Activated CD4-positive, alpha-beta memory T cell treated with anti-CD3 and anti-CD28 coated beads for 36 hours (primary cell): ENCODE measurements around the gene CDCP1. TPM values are rescaled to one million over a fixed set of nuclear protein-coding genes. Genes with fewer than 3 reads are reported as not detected.

Experiments
- CTCF ChIA-PET: fragments of 350-600 bp; sonication (Branson Sonifier 250); formaldehyde crosslinking; loops from one replicate; lab custom pipeline; 2021; ENCODE audit warnings: antibody characterized with exemption, inconsistent platforms; lab: Charles Lee
- POLR2A ChIA-PET: fragments of 350-600 bp; sonication (Branson Sonifier 250); formaldehyde crosslinking; loops from one replicate; lab custom pipeline; 2021; ENCODE audit warnings: antibody characterized with exemption; lab: Charles Lee
- DNase-seq: peaks from one replicate; pipeline ENCODE4 v3.0.0-alpha.2; 2020
- H3K27ac Mint-ChIP-seq: one replicate; pipeline ENCODE4 v1.8.0; 2021; ENCODE audit warnings: mixed read lengths
- H3K27me3 Mint-ChIP-seq: one replicate; pipeline ENCODE4 v1.8.0; 2021; ENCODE audit warnings: mixed read lengths
- H3K36me3 Mint-ChIP-seq: one replicate; pipeline ENCODE4 v1.8.0; 2021; ENCODE audit warnings: mixed read lengths
- H3K4me1 Mint-ChIP-seq: one replicate; pipeline ENCODE4 v1.8.0; 2021; ENCODE audit warnings: low read depth, mixed read lengths
- H3K4me3 Mint-ChIP-seq: one replicate; pipeline ENCODE4 v1.8.0; 2021; ENCODE audit warnings: mild to moderate bottlenecking, mixed read lengths
- H3K9me3 Mint-ChIP-seq: one replicate; pipeline ENCODE4 v1.8.0; 2021; ENCODE audit warnings: mixed read lengths
- intact Hi-C: fragments of 100-400 bp; cut with micrococcal nuclease; formaldehyde crosslinking; loops from one replicate; pipeline ENCODE4 v1.15.1; 2023
- total RNA-seq, 2 experiments: library from RNA; stranded (reverse); gene quantifications; one replicate each; pipeline ENCODE4 v1.2.3, GENCODE V29; 2021

Gene CDCP1
- total RNA-seq, 2 experiments from 2014 or later = 0.48 to 0.53 TPM

- intact Hi-C loops = no loop called here
- no peaks in the 10 kb centered on the region for H3K4me1 Mint-ChIP-seq
- no peaks in the 10 kb centered on the region for H3K9me3 Mint-ChIP-seq
- no peak overlapping the region for H3K4me3 Mint-ChIP-seq
- DNase-seq = no peak
- peaks cover 2% of the 10 kb centered on the region for H3K27me3 Mint-ChIP-seq
- H3K27ac Mint-ChIP-seq = no peak overlapping the region
- ChIA-PET POLR2A (no interaction called here), CTCF (no interaction called here)
- no peaks in the 10 kb centered on the region for H3K36me3 Mint-ChIP-seq
Measured at GRCh38 chr3:45131201-45131600, 15.0 kb downstream of the CDCP1 start.

- no peak overlapping the region for H3K27ac Mint-ChIP-seq
- H3K4me3 Mint-ChIP-seq = no peak overlapping the region
- ChIA-PET CTCF (no interaction called here), POLR2A (no interaction called here)
- no peak for DNase-seq
- H3K36me3 Mint-ChIP-seq = no peaks in the 10 kb centered on the region
- intact Hi-C loops = no loop called here
- H3K4me1 Mint-ChIP-seq = no peaks in the 10 kb centered on the region
- H3K9me3 Mint-ChIP-seq = no peaks in the 10 kb centered on the region
- H3K27me3 Mint-ChIP-seq = peaks cover 2% of the 10 kb centered on the region
Measured at GRCh38 chr3:45130476-45130875, 15.7 kb downstream of the CDCP1 start.

GRCh38 chr3:45128950-45129349 lies 17.2 kb downstream of the CDCP1 start:
- no peaks in the 10 kb centered on the region for H3K4me1 Mint-ChIP-seq
- no peaks in the 10 kb centered on the region for H3K9me3 Mint-ChIP-seq
- peaks cover 8% of the 10 kb centered on the region for H3K27me3 Mint-ChIP-seq
- no peak for DNase-seq
- H3K4me3 Mint-ChIP-seq = no peak overlapping the region
- ChIA-PET POLR2A (no interaction called here), CTCF (no interaction called here)
- intact Hi-C loops = no loop called here
- no peaks in the 10 kb centered on the region for H3K36me3 Mint-ChIP-seq
- no peak overlapping the region for H3K27ac Mint-ChIP-seq

- no peak overlapping the region for H3K27ac Mint-ChIP-seq
- peaks cover 8% of the 10 kb centered on the region for H3K4me1 Mint-ChIP-seq
- H3K36me3 Mint-ChIP-seq = no peaks in the 10 kb centered on the region
- peaks cover 9% of the 10 kb centered on the region for H3K27me3 Mint-ChIP-seq
- H3K4me3 Mint-ChIP-seq = no peak overlapping the region
- CTCF ChIA-PET = interaction anchor here (1.0 kb wide), 1 partner anchor 83 kb away, joined by 3 read pairs; no protein-coding TSS in a partner anchor
- POLR2A ChIA-PET = no interaction called here
- no peak for DNase-seq
- no peaks in the 10 kb centered on the region for H3K9me3 Mint-ChIP-seq
- intact Hi-C loops = no loop called here
Measured at GRCh38 chr3:45127130-45127822, 18.9 kb downstream of the CDCP1 start.

- H3K27me3 Mint-ChIP-seq = peaks cover 9% of the 10 kb centered on the region
- no peak for DNase-seq
- no peaks in the 10 kb centered on the region for H3K36me3 Mint-ChIP-seq
- intact Hi-C loops = no loop called here
- no peak overlapping the region for H3K4me3 Mint-ChIP-seq
- peaks cover 8% of the 10 kb centered on the region for H3K4me1 Mint-ChIP-seq
- H3K27ac Mint-ChIP-seq = no peak overlapping the region
- ChIA-PET CTCF (no interaction called here), POLR2A (no interaction called here)
- H3K9me3 Mint-ChIP-seq = no peaks in the 10 kb centered on the region
Measured at GRCh38 chr3:45126730-45127129, 19.4 kb downstream of the CDCP1 start.

- ChIA-PET CTCF (no interaction called here), POLR2A (no interaction called here)
- no peak for DNase-seq
- H3K27ac Mint-ChIP-seq = no peak overlapping the region
- peaks cover 7% of the 10 kb centered on the region for H3K27me3 Mint-ChIP-seq
- no peaks in the 10 kb centered on the region for H3K9me3 Mint-ChIP-seq
- H3K4me1 Mint-ChIP-seq = peaks cover 8% of the 10 kb centered on the region
- no peak overlapping the region for H3K4me3 Mint-ChIP-seq
- intact Hi-C loops = no loop called here
- H3K36me3 Mint-ChIP-seq = no peaks in the 10 kb centered on the region
Measured at GRCh38 chr3:45125550-45126026, 20.6 kb downstream of the CDCP1 start.

GRCh38 chr3:45124956-45125355 lies 21.2 kb downstream of the CDCP1 start:
- no peak for DNase-seq
- ChIA-PET CTCF (no interaction called here), POLR2A (no interaction called here)
- peaks cover 8% of the 10 kb centered on the region for H3K4me1 Mint-ChIP-seq
- H3K27ac Mint-ChIP-seq = no peak overlapping the region
- H3K36me3 Mint-ChIP-seq = no peaks in the 10 kb centered on the region
- peaks cover 7% of the 10 kb centered on the region for H3K27me3 Mint-ChIP-seq
- no peak overlapping the region for H3K4me3 Mint-ChIP-seq
- intact Hi-C loops = no loop called here
- H3K9me3 Mint-ChIP-seq = no peaks in the 10 kb centered on the region

GRCh38 chr3:45124352-45124751 lies 21.8 kb downstream of the CDCP1 start:
- H3K9me3 Mint-ChIP-seq = no peaks in the 10 kb centered on the region

GRCh38 chr3:45123581-45124269 lies 22.5 kb downstream of the CDCP1 start:
- H3K4me1 Mint-ChIP-seq = peaks cover 10% of the 10 kb centered on the region
- DNase-seq = no peak
- H3K27ac Mint-ChIP-seq = no peak overlapping the region
- H3K4me3 Mint-ChIP-seq = no peak overlapping the region
- peaks cover 8% of the 10 kb centered on the region for H3K27me3 Mint-ChIP-seq
- intact Hi-C loops = no loop called here
- H3K36me3 Mint-ChIP-seq = no peaks in the 10 kb centered on the region
- CTCF ChIA-PET = interaction anchor here (1.0 kb wide), 1 partner anchor 83 kb away, joined by 4 read pairs; no protein-coding TSS in a partner anchor
- POLR2A ChIA-PET = no interaction called here
- no peaks in the 10 kb centered on the region for H3K9me3 Mint-ChIP-seq

More at GRCh38 chr3:45124352-45124751, 21.8 kb downstream of the CDCP1 start:
- ChIA-PET POLR2A (no interaction called here), CTCF (no interaction called here)
- Mint-ChIP-seq H3K4me3 (no peak overlapping the region), H3K36me3 (no peaks in the 10 kb centered on the region), H3K4me1 (peaks cover 8% of the 10 kb centered on the region), H3K27ac (no peak overlapping the region), H3K27me3 (peaks cover 7% of the 10 kb centered on the region)
- no peak for DNase-seq
- intact Hi-C loops = no loop called here

GRCh38 chr3:45123030-45123429 lies 23.1 kb downstream of the CDCP1 start:
- Mint-ChIP-seq H3K27me3 (peaks cover 9% of the 10 kb centered on the region), H3K36me3 (no peaks in the 10 kb centered on the region), H3K27ac (no peak overlapping the region), H3K4me1 (peaks cover 17% of the 10 kb centered on the region), H3K4me3 (no peak overlapping the region), H3K9me3 (no peaks in the 10 kb centered on the region)
- no peak for DNase-seq
- intact Hi-C loops = no loop called here
- ChIA-PET CTCF (interaction anchor here (1.0 kb wide), 1 partner anchor 82 kb away, joined by 4 read pairs; no protein-coding TSS in a partner anchor), POLR2A (no interaction called here)

GRCh38 chr3:45120359-45121158 lies 25.6 kb downstream of the CDCP1 start:
- no peaks in the 10 kb centered on the region for H3K36me3 Mint-ChIP-seq
- H3K27me3 Mint-ChIP-seq = peaks cover 9% of the 10 kb centered on the region
- POLR2A ChIA-PET = no interaction called here
- H3K4me3 Mint-ChIP-seq = no peak overlapping the region
- no peak overlapping the region for H3K27ac Mint-ChIP-seq
- CTCF ChIA-PET = interaction anchor here (0.8 to 1.5 kb wide), 2 partner anchors 80 to 90 kb away, joined by 3 to 8 read pairs; no protein-coding TSS in a partner anchor
- intact Hi-C loops = no loop called here
- peaks cover 23% of the 10 kb centered on the region for H3K4me1 Mint-ChIP-seq
- DNase-seq = no peak
- H3K9me3 Mint-ChIP-seq = no peaks in the 10 kb centered on the region

- no peak for DNase-seq
- intact Hi-C loops = no loop called here
- CTCF ChIA-PET = interaction anchor here (0.6 kb wide), 1 partner anchor 62 kb away, joined by 3 read pairs; no protein-coding TSS in a partner anchor
- Mint-ChIP-seq H3K9me3 (no peaks in the 10 kb centered on the region), H3K27ac (no peak overlapping the region), H3K4me1 (peaks cover 23% of the 10 kb centered on the region), H3K4me3 (no peak overlapping the region), H3K27me3 (peaks cover 9% of the 10 kb centered on the region), H3K36me3 (no peaks in the 10 kb centered on the region)
- POLR2A ChIA-PET = no interaction called here
Measured at GRCh38 chr3:45119824-45120358, 26.3 kb downstream of the CDCP1 start.
